GM18868 (cell line): ENCODE measurements around the gene TDRD5.
"Not testable (repeated sequence)": the region's sequence is repeated elsewhere in the genome, so short reads cannot be mapped to it uniquely, and the experiment has no call there.

Experiments used
- ATAC-seq: cut with Tn5 transposase; IDR thresholded peaks from one replicate; pipeline ENCODE4 v1.9.1; 2021; ENCODE audit warnings: mild to moderate bottlenecking, moderate library complexity; ENCODE audit not compliant: unreplicated experiment

Gene TDRD5

GRCh38 chr1:179599623-179600249, 8.1 kb downstream of the TDRD5 start:
- no peak for ATAC-seq

- no peak for ATAC-seq
Measured at GRCh38 chr1:179601093-179601492, 9.5 kb downstream of the TDRD5 start.

GRCh38 chr1:179612361-179612760, 20.7 kb downstream of the TDRD5 start:
- ATAC-seq = no peak

GRCh38 chr1:179630719-179631118, 39.1 kb downstream of the TDRD5 start:
- no peak for ATAC-seq

- ATAC-seq = no peak
Measured at GRCh38 chr1:179632868-179633267, 41.2 kb downstream of the TDRD5 start.

GRCh38 chr1:179637211-179637860, 45.7 kb downstream of the TDRD5 start:
- ATAC-seq = no peak

GRCh38 chr1:179661018-179661417, 69.4 kb downstream of the TDRD5 start:
- ATAC-seq = no peak

GRCh38 chr1:179663810-179664209, 72.2 kb downstream of the TDRD5 start:
- no peak for ATAC-seq

GRCh38 chr1:179677882-179678281, 86.2 kb downstream of the TDRD5 start:
- no peak for ATAC-seq

- ATAC-seq = not testable (repeated sequence)
Measured at GRCh38 chr1:179694530-179694929, 102.9 kb downstream of the TDRD5 start.

- ATAC-seq = no peak
Measured at GRCh38 chr1:179702946-179703539, 111.4 kb downstream of the TDRD5 start.

GRCh38 chr1:179706339-179706941, 114.8 kb downstream of the TDRD5 start:
- peak; percentile 40 for ATAC-seq

- ATAC-seq = no peak
Measured at GRCh38 chr1:179707406-179707805, 115.8 kb downstream of the TDRD5 start.

- ATAC-seq = no peak
Measured at GRCh38 chr1:179708434-179709195, 117.0 kb downstream of the TDRD5 start.

- ATAC-seq = peak; percentile 94
Measured at GRCh38 chr1:179709841-179710329, 118.3 kb downstream of the TDRD5 start.

- ATAC-seq = no peak
Measured at GRCh38 chr1:179714159-179714558, 122.5 kb downstream of the TDRD5 start.

- ATAC-seq = no peak
Measured at GRCh38 chr1:179714623-179715022, 123.0 kb downstream of the TDRD5 start.

GRCh38 chr1:179719272-179719671, 127.6 kb downstream of the TDRD5 start:
- ATAC-seq = no peak

- ATAC-seq = no peak
Measured at GRCh38 chr1:179728271-179728670, 136.6 kb downstream of the TDRD5 start.

- no peak for ATAC-seq
Measured at GRCh38 chr1:179729881-179730280, 138.2 kb downstream of the TDRD5 start.

- no peak for ATAC-seq
Measured at GRCh38 chr1:179731643-179732042, 140.0 kb downstream of the TDRD5 start.
